Measurements from ENCODE around the gene EMC9.
A peak's percentile ranks its signal among the peaks of the same experiment; 100 is the strongest.

The EMC9 gene

DNA sequence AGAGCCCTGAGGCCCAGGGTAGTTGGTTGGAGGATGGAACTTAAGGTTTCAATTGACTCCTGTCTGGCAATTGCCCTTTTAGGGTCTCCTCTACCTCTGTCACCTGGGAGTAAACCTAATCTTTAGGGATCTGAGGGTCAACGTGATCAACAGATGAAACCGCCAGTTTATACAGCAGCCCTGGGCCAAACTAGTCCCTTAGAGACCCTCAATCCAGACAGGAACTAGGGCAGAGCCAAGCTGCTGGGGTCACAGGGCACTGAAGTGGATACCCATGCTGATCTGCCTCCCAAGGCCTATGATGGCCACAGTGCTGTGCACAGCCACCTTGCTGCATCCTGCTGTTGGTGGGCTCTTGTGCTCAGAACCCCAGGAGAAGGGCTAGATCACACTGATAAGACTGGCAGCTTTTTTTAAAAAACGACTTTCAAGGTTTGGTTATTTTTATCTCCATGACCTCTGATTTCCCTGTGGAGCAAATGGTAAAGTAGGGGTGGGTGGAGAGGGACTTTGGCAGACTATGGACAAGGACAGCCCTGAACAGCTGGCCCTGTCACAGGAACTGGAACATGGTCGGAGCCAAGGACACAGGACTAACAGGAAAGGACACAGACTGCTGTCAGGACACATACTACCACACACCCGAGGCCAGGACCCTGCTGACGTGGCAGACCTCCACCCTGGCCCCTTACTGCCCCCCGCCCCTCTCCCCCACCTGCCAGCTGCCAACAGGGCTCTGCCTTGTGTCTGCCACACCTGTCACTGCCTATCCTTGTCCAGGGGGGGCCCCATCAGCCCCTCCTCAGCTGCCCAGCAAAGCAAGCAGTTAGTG, 10.5 kb downstream of the EMC9 start:
- FAIRE-seq, result no peak

DNA sequence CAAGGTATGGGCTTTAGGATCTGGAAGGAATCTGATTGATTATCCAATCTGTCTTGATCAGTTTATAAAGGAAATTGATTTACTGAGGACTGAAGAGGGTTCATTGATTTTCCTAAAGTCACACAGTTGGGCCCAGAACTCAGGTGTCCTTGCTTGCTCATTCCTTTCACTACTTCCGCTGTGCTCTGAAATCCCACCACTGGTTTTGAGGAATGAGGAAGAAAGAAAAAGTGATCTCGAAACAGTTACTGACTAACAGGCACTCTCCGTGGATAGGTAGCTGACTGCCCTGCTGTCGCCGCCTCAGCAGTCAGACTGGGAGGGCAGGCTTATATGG, 11.0 kb downstream of the EMC9 start, which contains the start of gene FITM1:
FITM1 (plus strand) TSS at position 280 of the 337 bp plus-strand sequence. CDS start 905 bp downstream, outside the sequence.
- FAIRE-seq, result no peak

DNA sequence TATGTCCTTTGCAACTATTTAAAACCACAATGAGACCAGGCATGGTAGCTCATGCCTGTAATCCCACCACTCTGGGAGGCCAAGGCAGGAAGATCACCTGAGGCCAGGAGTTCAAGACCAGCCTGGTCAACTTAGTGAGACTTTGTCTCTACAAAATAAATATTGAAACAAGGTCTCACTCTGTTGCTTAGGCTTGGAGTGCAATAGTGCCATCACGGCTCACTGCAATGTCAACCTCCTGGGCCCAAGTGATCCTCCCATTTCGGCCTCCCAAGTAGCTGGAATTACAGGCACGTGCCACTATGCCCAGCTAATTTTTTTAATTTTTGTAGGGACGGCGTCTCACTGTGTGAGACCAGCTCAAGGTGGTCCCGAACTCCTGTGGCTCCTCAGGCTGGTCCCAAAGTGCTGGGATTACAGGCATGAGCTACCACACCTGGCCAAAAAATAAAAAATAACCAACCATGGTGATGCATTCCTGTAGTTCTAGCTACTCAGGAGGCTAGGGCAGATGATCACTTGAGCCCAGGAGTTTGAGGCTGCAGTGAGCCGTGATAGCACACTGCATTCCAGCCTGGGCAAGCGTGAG, 11.9 kb downstream of the EMC9 start:
- FAIRE-seq, result no peak

DNA sequence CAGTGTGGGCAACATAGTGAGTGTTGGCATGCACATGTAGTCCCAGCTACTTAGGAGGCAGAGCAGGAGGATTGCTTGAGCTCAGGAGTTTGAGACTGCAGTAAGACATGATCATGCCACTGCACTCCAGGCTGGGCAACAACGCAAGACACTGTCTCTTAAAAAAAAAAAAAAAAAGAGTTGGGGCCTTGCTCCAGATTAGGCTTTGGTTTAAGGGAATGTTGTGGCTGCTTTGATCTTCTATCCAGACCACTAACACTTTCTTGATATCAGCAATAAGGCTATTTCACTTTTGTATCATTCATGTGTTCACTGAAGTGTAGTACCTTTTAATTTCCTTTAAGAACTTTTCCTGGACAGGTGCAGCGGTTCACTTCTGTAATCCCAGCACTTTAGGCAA, 13.7 kb downstream of the EMC9 start:
- no peak for FAIRE-seq

DNA sequence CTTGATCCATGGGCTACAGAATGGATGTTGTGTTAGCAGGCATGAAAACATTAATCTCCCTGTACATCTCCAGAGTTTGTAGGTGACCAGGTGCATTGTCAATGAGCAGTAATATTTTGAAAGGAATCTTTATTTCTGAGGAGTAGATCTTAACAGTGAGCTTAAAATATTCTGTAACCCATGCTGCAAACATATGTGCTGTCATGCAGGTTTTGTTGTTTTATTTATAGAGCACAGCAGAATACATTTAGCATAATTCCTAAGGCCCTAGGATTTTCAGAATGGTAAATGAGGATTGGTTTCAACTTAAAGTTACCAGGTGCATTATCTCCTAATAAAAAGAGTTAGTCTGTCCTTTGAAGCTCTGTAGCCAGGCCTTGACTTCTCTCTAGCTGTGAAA, 14.5 kb downstream of the EMC9 start:
- no peak for FAIRE-seq

DNA sequence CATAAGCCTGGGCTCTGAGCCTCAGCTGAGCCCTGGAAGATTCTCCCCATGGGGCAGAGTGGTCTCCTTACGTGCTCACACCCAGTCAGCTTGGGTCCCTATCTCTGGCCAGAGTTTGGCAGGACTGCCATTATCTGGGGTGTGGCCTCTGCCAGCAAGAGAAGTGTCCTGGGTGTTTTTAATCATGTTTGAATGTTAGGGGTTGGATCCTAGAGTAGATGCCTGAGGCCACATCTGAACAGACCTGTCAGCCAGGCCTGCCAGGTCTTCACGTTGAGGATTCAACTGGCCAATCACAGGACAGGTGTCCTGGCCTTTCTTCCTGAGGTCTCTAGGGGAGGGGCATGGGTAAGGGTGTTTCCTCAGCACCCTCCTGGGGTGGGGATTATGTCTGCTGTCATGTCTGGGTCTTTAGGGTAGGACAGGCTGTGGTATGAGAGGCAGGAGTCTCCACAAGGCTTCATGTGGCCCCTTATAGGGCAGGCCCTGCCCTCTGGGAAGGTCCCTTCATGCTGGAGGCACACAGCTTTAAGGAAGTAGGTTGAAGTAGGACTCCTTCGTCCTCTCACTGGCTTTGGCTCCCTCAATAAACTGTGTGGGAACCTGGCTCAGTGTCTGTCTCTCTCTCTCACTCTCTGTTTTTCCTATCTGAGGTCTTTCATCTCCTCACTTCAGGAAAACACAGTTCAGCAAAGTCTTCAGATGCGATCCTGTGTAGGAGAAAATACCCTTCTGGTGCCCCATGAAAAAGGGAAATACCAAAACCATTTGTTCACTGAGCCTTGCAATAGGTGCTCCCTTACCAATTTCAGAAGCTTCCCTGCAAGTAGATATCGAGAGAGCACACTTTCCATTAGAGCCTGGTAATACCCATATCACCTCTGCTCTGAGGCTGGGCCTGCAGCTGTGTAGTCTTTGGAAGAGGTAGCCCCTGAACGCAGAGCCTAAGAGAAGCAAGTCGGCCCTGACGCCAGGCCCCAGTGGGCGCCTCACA, 17.7 kb downstream of the EMC9 start:
- no peak for FAIRE-seq

DNA sequence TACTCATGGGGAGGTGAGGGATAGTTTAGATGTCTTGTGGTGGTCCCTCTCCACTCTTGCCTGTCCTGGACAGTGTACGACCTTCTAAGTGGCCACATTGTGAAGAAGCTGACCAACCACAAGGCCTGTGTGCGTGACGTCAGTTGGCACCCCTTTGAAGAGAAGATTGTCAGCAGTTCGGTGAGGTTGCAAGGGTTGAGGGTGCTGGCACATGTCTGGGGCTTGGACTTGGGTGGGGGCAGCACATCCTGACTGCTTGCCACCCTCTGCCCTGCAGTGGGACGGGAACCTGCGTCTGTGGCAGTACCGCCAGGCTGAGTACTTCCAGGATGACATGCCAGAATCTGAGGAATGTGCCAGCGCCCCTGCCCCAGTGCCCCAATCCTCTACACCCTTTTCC, 18.5 kb downstream of the EMC9 start:
- no peak for FAIRE-seq

DNA sequence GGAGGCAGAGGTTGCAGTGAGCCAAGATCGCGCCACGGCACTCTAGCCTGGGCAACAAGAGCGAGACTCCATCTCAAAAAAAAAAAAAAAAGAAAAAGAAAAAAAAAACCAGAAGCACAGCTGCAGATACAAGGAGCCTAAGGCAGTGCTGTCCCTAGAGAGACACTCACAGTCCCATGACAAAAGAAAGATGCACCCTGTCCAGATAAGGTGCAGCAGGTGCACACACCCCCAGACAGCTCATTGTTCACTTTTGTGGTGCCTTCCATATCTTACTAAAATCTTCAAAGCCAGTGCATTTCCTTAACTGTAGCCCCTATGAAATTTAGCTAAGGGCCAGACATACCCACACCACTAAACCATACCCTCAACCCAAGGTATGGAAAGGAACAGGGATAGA, 19.0 kb downstream of the EMC9 start:
- no peak for FAIRE-seq

DNA sequence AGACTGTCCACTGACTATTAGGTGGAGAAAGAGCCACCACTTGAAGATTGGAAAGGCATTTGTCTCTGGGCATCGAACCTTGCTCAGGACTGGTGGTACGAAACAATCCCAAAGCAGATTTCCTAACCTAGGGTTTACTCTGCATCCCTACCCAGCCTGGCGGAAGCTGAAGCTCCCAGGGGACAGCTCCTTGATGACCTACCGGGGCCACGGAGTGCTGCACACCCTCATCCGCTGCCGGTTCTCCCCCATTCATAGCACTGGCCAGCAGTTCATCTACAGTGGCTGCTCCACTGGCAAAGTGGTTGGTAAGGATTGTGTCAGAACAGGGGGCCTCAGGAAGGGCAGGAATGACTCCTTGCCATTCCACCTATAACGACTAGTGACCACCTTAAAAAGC, 20.2 kb downstream of the EMC9 start:
- FAIRE-seq, result no peak

DNA sequence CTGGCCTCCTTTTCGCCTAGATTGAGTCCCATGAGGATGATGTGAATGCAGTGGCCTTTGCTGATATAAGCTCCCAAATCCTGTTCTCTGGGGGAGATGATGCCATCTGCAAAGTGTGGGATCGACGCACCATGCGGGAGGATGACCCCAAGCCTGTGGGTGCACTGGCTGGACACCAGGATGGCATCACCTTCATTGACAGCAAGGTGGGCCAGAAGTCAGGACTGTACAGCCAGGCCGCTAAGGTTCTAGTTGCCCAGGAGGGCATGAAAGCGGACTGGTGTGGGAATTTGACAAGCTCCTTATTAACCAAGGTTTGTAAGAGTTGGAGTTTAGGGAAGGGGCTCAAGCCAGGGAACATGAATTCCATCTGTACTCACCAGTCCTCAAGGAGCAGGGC, 21.7 kb downstream of the EMC9 start:
- FAIRE-seq, result no peak

DNA sequence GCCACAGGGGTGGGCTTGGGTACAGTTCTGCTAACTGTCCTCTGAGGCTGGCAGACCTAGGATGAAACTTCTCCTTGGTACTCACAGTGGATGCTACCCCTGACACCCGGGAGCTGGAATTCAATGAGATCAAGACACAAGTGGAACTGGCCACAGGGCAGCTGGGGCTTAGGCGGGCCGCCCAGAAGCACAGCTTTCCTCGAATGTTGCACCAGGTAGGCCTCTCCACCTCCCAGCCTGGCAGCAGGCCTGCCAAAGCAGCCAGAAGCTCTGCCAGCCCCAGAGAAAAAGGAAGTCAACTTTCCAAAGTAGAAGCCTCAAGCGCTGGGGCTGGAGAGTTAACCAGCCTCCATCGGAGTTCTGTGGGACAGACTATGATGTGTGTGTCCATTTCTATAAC, 24.2 kb downstream of the EMC9 start:
- no peak for FAIRE-seq

DNA sequence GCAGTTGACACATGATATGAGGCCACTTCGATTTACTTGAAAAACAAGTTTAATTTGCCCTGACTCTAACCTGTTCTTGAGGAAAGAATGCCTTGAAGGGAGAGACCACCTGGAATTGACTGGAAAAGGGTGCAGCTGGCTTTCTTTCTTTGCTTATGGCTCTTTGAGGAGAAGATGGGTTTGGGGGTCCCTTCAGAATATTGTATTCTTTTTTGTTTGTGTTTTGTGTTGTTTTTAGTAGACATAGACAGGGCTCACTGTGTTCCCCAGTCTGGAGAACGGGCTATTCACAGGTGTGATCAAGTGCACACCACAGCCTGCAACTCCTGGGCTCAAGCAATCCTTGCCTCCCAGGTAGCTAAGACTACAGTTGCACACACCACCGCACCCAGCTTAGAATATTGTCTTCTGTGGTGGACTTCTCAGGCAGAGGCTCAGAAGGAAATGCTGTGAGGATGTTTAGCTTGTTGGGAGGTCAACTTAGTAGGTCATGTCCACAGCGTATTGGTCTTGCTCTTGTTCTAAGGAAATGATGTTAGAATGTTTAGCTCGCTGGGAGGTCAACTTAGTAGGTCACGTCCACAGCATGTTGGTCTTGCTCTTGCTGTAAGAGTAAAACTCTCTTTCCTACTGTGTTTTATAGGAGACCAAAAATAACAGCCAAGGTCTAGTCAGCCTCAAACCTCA, 25.1 kb downstream of the EMC9 start:
- no peak for FAIRE-seq

DNA sequence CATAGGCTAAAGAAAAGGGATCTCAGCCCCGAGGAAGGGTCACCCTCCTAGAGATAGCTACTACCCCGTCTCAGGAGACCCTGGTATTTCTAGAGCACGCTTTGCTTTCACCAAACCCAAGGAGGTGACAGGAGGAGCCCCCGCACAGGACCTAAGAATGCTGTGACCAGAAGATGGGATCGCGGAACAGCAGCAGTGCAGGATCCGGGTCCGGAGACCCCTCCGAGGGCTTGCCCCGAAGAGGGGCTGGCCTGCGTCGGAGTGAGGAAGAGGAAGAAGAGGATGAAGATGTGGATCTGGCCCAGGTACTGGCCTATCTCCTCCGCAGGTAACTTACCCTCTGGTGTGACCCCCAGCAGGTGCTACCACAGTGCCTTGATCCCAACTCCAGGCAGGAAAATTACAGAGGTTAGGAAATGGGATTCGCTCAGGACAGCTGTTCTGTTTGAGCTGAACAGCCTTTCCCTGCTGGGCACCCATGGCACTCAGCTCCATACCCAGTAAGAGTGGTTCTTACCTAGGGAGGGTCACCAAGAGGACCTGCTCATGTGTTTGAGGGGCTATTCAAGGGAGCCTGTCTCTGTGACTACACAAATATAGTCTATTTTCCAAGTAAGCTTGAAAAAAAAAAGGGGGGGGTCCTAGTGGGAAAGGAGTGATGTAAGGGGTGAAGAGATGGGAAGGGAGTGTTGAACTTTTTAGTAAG, 25.8 kb downstream of the EMC9 start:
- FAIRE-seq, result no peak

DNA sequence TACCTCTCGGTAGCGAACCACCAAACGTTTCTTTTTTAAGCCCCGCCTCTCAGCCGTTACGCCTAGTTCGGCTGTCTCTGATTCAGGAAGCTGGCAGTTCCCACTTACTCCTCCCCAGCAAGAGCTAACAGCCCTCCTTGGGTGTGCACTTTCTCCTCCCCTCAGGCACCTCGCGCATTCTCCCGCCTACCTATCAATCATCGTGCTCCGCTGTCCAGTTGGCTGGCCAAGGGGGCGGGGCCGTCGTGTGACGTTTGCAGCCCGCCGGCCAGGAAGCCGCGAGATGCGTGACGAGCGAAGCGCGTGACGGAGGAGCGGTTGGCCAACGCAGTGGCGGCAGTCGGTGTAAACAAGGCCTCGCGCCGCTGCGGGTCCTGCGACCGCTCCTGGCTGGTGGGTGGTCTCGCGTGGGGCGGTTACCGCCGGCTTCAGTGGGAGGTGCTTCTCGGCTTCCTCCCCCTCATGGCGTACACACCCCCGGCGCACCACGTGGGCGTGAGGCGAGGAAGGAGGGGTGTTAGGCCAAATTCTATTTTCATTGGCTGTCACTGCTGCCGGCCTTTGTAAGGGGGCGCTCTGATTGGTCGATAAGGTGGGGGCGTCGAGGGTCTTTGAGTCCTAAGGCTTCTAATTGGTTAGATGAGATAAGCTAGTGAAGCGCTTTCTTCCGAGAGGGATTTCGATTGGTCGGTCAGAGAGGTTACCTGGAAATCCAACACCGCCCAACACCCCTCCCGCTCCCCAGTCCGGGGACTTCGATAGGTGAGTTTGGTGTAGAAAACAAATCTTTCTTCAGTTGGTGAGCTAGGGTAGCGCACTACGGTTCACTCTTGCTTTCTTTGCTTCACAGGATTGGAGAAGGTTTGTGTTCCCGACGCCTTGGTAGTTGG, 26.6 kb downstream of the EMC9 start, which contains the start of the genes DCAF11 and NRL:
DCAF11 (plus strand) TSS at position 246 of the 890 bp plus-strand sequence. CDS start 818 bp downstream, outside the sequence.
NRL (minus strand) TSS at position 418 of the 890 bp plus-strand sequence. CDS start 32,101 bp downstream, outside the sequence.
- peak; percentile 75 for FAIRE-seq

DNA sequence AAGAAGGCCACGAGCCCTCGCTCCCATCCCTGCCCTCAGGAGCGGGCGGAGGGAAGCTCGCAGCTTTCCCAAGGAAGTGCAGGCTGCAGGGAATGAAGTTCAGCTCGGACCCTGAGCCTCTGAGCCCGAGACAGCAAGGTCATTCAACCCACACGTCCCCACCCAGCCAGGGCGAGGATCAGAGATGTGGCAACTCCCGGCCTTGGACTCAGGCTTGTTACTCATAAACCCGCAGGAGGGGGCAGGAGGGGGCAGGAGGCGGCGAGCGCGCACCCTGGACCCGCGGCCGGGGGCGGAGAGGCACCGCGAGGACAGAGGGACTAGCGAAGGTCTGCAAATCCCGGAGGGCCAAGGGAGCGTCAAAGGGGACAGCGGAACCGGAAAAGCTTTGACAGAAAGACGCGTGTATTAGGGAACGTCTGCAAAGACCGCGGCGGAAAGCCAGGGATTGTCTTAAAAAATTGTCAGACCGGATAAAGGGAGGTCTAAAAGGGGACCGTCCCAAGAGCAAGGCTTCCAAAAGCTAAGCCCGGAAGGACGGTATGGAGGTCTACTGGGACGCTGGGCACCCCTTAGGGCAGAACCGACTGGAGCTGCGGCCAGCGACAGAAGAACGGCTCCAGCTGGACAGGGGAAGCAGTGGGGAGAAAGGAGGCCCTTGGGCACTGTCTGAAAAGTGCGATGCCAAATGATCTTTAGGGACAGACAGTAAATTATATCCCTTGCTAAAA, 27.4 kb downstream of the EMC9 start:
- FAIRE-seq, result no peak

DNA sequence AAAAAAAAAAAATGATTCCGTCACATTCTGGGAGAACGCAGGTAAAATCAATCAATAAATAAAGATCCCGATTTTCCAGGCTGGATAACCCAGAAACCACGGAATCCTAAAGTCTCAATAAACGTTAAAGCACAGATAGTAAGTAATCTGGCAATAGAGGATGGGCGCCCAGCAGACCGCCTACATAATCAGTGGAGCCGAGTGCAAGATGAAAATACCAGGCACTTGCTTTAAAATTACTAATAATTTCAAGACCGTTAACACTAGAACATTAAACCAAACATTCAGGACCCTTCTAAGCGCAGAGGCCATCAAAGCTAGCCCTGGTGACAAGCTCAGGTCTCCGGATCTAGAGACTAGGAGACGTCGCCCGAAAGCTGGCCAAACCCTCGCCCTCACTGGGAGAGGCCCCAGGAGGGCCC, 28.0 kb downstream of the EMC9 start:
- no peak for FAIRE-seq

DNA sequence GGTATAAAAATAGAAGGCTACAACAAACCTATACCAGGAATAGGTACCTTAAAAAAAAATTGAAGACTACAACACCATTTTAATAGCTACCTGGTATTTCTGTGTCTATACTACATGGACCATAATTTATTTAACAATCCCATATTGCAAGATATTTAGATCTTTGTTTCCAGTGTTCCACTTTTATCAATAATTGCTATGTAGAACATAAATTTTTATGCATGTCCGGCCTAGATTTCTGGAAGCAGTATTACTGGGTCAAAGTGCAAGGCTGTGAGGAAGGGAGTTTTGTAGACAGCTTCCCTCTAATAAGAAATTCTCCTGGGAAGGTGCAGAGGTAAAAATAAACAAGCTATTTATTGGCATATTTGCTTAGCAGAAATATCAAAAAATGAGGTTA, 30.9 kb downstream of the EMC9 start:
- FAIRE-seq, result no peak

DNA sequence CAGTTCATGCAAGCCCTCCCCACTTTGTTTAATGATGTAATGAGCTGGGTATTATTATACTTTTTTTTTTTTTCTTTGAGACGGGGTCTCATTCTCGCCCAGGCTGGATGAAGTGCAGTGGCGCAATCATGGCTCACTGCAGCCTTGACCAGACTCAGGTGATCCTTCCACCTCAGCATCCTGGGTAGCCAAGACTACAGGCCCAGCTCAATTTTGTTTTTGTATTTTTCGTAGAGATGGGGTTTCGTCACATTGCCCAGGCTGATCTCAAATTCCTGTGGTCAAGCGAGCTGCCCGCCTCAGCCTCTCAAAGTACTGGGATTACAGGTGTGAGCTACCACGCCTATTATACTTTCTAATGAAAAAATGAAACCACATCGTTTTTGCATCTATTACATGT, 31.3 kb downstream of the EMC9 start:
- no peak for FAIRE-seq

DNA sequence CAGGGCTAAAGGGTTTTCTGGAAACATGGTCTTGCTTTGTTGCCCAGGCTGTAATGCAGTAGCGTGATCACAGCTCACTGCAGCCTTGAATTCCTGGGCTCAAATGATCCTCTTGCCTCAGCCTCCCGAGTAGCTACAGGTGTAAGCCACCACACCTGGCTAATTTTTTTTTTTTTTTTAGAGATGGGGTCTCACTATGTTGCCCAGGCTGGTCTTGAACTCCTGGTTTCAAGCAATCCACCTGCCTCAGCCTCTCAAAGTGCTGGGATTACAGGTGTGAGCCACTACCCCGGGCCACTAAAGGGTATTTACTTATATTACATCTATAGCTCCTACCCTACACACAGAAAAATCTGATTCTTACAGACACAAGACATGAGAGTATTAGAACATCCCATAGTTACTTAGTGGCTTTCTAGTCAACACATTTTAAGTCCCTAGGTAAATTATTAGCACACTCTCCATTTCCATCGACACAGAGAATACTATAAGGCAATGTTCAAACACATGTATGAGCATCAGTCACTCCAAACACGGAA, 33.0 kb downstream of the EMC9 start:
- no peak for FAIRE-seq
